Parathyroid adenoma (tissue), 2 donors: ENCODE results near the gene ERN1.

Source experiments
- H2AFZ ChIP-seq: fragments of 300-600 bp; sonication (generic); one replicate; pipeline ENCODE4 v1.7.0; 2017; ENCODE audit warnings: antibody characterized with exemption, mild to moderate bottlenecking
- H3K27ac ChIP-seq: fragments of 300-600 bp; sonication (generic); one replicate; pipeline ENCODE4 v1.7.0; 2017
- H3K27me3 ChIP-seq: fragments of 300-600 bp; sonication (generic); one replicate; pipeline ENCODE4 v1.7.0; 2017; ENCODE audit warnings: low read length; ENCODE audit not compliant: control insufficient read depth, insufficient read depth
- H3K36me3 ChIP-seq: fragments of 300-600 bp; sonication (generic); one replicate; pipeline ENCODE4 v1.7.0; 2017; ENCODE audit warnings: low read length; ENCODE audit not compliant: control insufficient read depth, insufficient read depth
- H3K4me1 ChIP-seq: fragments of 300-600 bp; sonication (generic); one replicate; pipeline ENCODE4 v1.7.0; 2017; ENCODE audit warnings: control low read depth
- H3K4me2 ChIP-seq: fragments of 300-600 bp; sonication (generic); one replicate; pipeline ENCODE4 v1.7.0; 2017; ENCODE audit warnings: low read length
- H3K4me3 ChIP-seq: fragments of 300-600 bp; sonication (generic); one replicate; pipeline ENCODE4 v1.7.0; 2017; ENCODE audit warnings: low read depth, low read length
- H3K79me2 ChIP-seq: fragments of 300-600 bp; sonication (generic); one replicate; pipeline ENCODE4 v1.7.0; 2017; ENCODE audit warnings: control low read depth
- H3K9ac ChIP-seq: fragments of 300-600 bp; sonication (generic); one replicate; pipeline ENCODE4 v1.7.0; 2017; ENCODE audit warnings: mild to moderate bottlenecking
- H3K9me3 ChIP-seq: fragments of 300-600 bp; sonication (generic); one replicate; pipeline ENCODE4 v1.7.0; 2017; ENCODE audit warnings: low read length; ENCODE audit not compliant: control insufficient read depth
- CTCF ChIP-seq: fragments of 300-600 bp; sonication (generic); IDR thresholded peaks from one replicate; pipeline ENCODE4 v1.7.0; 2017; ENCODE audit warnings: antibody characterized with exemption, mild to moderate bottlenecking
- donor health status: primary hyperparathyroidism.

The ERN1 gene

GRCh38 chr17:64040206-64040605 lies 89.7 kb downstream of the ERN1 start:
- H3K9me3 ChIP-seq, result no peaks in the 10 kb centered on the region
- H3K27ac ChIP-seq, result no peak overlapping the region
- no peaks in the 10 kb centered on the region for H3K36me3 ChIP-seq
- TF ChIP-seq CTCF, result no peak
- no peak overlapping the region for H3K4me2 ChIP-seq
- H2AFZ ChIP-seq, result no peak overlapping the region
- no peak overlapping the region for H3K9ac ChIP-seq
- H3K27me3 ChIP-seq, result no peaks in the 10 kb centered on the region
- H3K4me3 ChIP-seq, result no peak overlapping the region
- H3K79me2 ChIP-seq, result no peaks in the 10 kb centered on the region
- no peaks in the 10 kb centered on the region for H3K4me1 ChIP-seq

- TF ChIP-seq CTCF, result no peak
- H3K79me2 ChIP-seq, result no peaks in the 10 kb centered on the region
- no peaks in the 10 kb centered on the region for H3K9me3 ChIP-seq
- H2AFZ ChIP-seq, result no peak overlapping the region
- no peaks in the 10 kb centered on the region for H3K4me1 ChIP-seq
- no peaks in the 10 kb centered on the region for H3K36me3 ChIP-seq
- no peak overlapping the region for H3K27ac ChIP-seq
- no peaks in the 10 kb centered on the region for H3K27me3 ChIP-seq
- H3K4me2 ChIP-seq, result no peak overlapping the region
- no peak overlapping the region for H3K9ac ChIP-seq
- H3K4me3 ChIP-seq, result no peak overlapping the region
Observed at GRCh38 chr17:64039106-64039400, 90.9 kb downstream of the ERN1 start.

GRCh38 chr17:64038331-64039105 lies 91.4 kb downstream of the ERN1 start:
- Histone ChIP-seq H3K27me3 (no peaks in the 10 kb centered on the region), H3K36me3 (no peaks in the 10 kb centered on the region), H3K27ac (no peak overlapping the region), H3K9ac (no peak overlapping the region), H3K4me3 (no peak overlapping the region), H2AFZ (no peak overlapping the region), H3K9me3 (no peaks in the 10 kb centered on the region), H3K79me2 (no peaks in the 10 kb centered on the region), H3K4me1 (no peaks in the 10 kb centered on the region), H3K4me2 (no peak overlapping the region)
- TF ChIP-seq CTCF, result no peak

- H3K27me3 ChIP-seq, result no peaks in the 10 kb centered on the region
- H3K4me2 ChIP-seq, result no peak overlapping the region
- no peaks in the 10 kb centered on the region for H3K9me3 ChIP-seq
- no peak overlapping the region for H3K27ac ChIP-seq
- no peaks in the 10 kb centered on the region for H3K4me1 ChIP-seq
- no peaks in the 10 kb centered on the region for H3K79me2 ChIP-seq
- no peak for TF ChIP-seq CTCF
- no peaks in the 10 kb centered on the region for H3K36me3 ChIP-seq
- H3K4me3 ChIP-seq, result no peak overlapping the region
- H3K9ac ChIP-seq, result no peak overlapping the region
- H2AFZ ChIP-seq, result no peak overlapping the region
Observed at GRCh38 chr17:64037802-64038201, 92.1 kb downstream of the ERN1 start.

- Histone ChIP-seq H3K27me3 (no peaks in the 10 kb centered on the region), H3K36me3 (no peaks in the 10 kb centered on the region)
- no peak for TF ChIP-seq CTCF
Observed at GRCh38 chr17:64037180-64037579, 92.8 kb downstream of the ERN1 start.

More at GRCh38 chr17:64037180-64037579, 92.8 kb downstream of the ERN1 start:
- H3K9me3 ChIP-seq, result no peaks in the 10 kb centered on the region
- no peak overlapping the region for H3K9ac ChIP-seq
- no peak overlapping the region for H3K4me3 ChIP-seq
- H3K27ac ChIP-seq, result no peak overlapping the region
- no peak overlapping the region for H2AFZ ChIP-seq
- no peak overlapping the region for H3K4me2 ChIP-seq
- H3K79me2 ChIP-seq, result no peaks in the 10 kb centered on the region
- H3K4me1 ChIP-seq, result no peaks in the 10 kb centered on the region
